ENCODE measurements around the gene MAP3K12. TPM values are rescaled to one million over a fixed set of nuclear protein-coding genes. Genes with fewer than 3 reads are reported as not detected.

Gene MAP3K12
- total RNA-seq, 4 donors from 2014 or later: 5.1 to 30.7 (median 24.6) TPM

- TF ChIP-seq, protein P1, sequence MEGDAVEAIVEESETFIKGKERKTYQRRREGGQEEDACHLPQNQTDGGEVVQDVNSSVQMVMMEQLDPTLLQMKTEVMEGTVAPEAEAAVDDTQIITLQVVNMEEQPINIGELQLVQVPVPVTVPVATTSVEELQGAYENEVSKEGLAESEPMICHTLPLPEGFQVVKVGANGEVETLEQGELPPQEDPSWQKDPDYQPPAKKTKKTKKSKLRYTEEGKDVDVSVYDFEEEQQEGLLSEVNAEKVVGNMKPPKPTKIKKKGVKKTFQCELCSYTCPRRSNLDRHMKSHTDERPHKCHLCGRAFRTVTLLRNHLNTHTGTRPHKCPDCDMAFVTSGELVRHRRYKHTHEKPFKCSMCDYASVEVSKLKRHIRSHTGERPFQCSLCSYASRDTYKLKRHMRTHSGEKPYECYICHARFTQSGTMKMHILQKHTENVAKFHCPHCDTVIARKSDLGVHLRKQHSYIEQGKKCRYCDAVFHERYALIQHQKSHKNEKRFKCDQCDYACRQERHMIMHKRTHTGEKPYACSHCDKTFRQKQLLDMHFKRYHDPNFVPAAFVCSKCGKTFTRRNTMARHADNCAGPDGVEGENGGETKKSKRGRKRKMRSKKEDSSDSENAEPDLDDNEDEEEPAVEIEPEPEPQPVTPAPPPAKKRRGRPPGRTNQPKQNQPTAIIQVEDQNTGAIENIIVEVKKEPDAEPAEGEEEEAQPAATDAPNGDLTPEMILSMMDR (IDR thresholded peaks at IDR 0.05; ENCODE audit: low read depth): no peak
Observed at GRCh38 chr12:53507603-53507885, 8.3 kb upstream of the MAP3K12 start.

GRCh38 chr12:53506881-53507602, 7.8 kb upstream of the MAP3K12 start, which contains the start of gene NPFF:
Gene NPFF (minus strand): TSS chr12:53507484. CDS start chr12:53507474, 10 bp downstream.
- TF ChIP-seq, protein P1 (IDR thresholded peaks at IDR 0.05; ENCODE audit: low read depth): no peak

GRCh38 chr12:53506450-53506785, 7.2 kb upstream of the MAP3K12 start:
- TF ChIP-seq, protein P1 (IDR thresholded peaks at IDR 0.05; ENCODE audit: low read depth): no peak

DNA sequence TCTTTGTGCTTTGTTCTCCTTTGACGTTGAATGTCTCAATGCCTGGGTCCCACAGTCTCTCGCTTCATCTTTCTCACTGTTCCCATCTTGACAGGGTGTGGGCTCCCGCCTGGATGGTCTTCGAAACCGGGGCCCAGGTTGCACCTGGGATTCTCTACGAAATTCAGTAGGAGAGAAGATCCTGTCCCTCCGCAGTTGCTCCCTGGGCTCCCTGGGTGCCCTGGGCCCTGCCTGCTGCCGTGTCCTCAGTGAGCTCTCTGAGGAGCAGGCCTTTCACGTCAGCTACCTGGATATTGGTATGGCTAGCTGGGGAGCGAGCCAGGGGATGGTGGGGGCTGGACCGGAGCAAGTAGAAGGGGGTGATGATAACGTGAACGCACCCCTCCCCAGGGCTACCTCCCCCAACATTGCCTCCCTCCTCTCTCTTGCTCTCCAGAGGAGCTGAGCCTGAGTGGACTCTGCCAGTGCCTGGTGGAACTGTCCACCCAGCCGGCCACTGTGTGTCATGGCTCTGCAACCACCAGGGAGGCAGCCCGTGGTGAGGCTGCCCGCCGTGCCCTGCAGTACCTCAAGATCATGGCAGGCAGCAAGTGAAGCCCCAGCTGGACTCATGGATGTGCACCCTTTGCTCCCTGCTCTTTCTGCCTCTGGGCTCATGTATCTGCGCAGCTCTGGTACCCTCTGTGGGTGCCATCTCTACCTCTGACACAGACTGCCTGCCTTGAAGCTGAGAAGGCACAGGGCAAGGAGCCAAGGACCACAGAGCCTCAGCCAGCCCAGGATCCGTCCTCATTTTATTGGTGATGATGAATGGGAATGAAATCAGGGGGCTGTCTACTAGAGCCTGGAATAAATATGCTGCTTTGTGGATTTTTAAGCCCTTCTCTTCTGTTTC, 6.5 kb upstream of the MAP3K12 start:
- TF ChIP-seq, protein P1 (IDR thresholded peaks at IDR 0.05; ENCODE audit: low read depth): no peak

DNA sequence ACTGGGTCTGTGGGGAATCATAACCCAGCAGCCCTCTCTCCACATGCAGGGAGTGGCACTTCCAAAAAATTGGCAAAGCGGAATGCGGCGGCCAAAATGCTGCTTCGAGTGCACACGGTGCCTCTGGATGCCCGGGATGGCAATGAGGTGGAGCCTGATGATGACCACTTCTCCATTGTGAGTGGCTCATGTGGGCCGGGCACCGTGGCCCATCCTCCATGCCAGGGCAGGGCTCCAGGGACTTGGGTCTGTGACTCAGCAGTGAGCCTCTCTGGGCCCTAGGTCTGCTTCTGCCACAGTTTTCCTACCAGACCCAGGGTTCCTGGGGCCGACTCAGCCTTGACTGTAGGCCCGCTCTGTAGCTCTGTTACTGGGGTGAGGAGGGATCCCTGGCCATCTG, 5.8 kb upstream of the MAP3K12 start:
- TF ChIP-seq, protein P1 (IDR thresholded peaks at IDR 0.05; ENCODE audit: low read depth): no peak

GRCh38 chr12:53504004-53504920, 5.0 kb upstream of the MAP3K12 start:
- TF ChIP-seq, protein P1 (IDR thresholded peaks at IDR 0.05; ENCODE audit: low read depth): no peak
